Uterus (tissue), 4 donors: ENCODE measurements around the gene PPP2R3A. TPM values are rescaled to one million over a fixed set of nuclear protein-coding genes. Genes with fewer than 3 reads are reported as not detected.

ENCODE experiments used
- DNase-seq, 2 donors: peaks; one replicate each; pipeline ENCODE4 v3.0.0-alpha.2; 2019 to 2020
- H3K27ac ChIP-seq, 2 donors: fragments of 200-600 bp; sonication (generic); 1 replicate in 1 of 2; 2 replicates in 1 of 2; pipeline ENCODE4 v1.5.1; 2016 to 2018
- H3K27me3 ChIP-seq, 2 donors: fragments of 200-600 bp; sonication (generic); one replicate each; pipeline ENCODE4 v1.5.1; 2018 to 2019; ENCODE audit warnings: control low read depth in 1 of 2
- H3K36me3 ChIP-seq, 2 donors: fragments of 200-600 bp; sonication (generic); one replicate each; pipeline ENCODE4 v1.5.1; 2019; ENCODE audit warnings: control low read depth in 1 of 2
- H3K4me1 ChIP-seq, 2 donors: fragments of 200-600 bp; sonication (generic); one replicate each; pipeline ENCODE4 v1.5.1; 2018 to 2019; ENCODE audit warnings: control low read depth in 1 of 2
- H3K4me3 ChIP-seq, 2 donors: fragments of 200-600 bp; sonication (generic); 1 replicate in 1 of 2; 2 replicates in 1 of 2; pipeline ENCODE4 v1.5.1; 2018 to 2019; ENCODE audit warnings: mild to moderate bottlenecking in 1 of 2
- H3K9me3 ChIP-seq, 2 donors: fragments of 200-600 bp; sonication (generic); one replicate each; pipeline ENCODE4 v1.5.1; 2019; ENCODE audit warnings: control low read depth in 1 of 2
- POLR2A ChIP-seq, 2 donors: fragments of 450-650 bp; IDR thresholded peaks; one replicate each; pipeline ENCODE4 v1.6.1; 2016; ENCODE audit warnings: antibody characterized with exemption in 2 of 2, mild to moderate bottlenecking in 1 of 2, moderate library complexity in 1 of 2
- intact Hi-C: fragments of 100-400 bp; cut with DNase I; formaldehyde crosslinking; loops from one replicate; pipeline ENCODE4 v1.15.1; 2023; ENCODE audit warnings: low total_unique reads
- total RNA-seq, 4 donors: library from RNA; depleted of rRNA in 3 of 4; stranded (reverse); fragments of >200 nt in 3 of 4; gene quantifications; one replicate each; pipeline versions ENCODE4 v1.1.0 to v1.2.4, GENCODE V29; 2014 to 2023
- TF ChIP-seq, protein P1 (sequence below), 4 experiments: fragments of 200-600 bp in 2 of 4; fragments of 450-650 bp in 2 of 4; sonication (generic) in 2 of 4; IDR thresholded peaks; one replicate each; pipeline ENCODE4 v1.5.1; 2016 to 2019; ENCODE audit warnings: antibody characterized with exemption in 4 of 4, mild to moderate bottlenecking in 2 of 4, moderate library complexity in 1 of 4
- donor health status: DM: yes; HTN: yes; CAD: no.

Gene PPP2R3A, protein sequence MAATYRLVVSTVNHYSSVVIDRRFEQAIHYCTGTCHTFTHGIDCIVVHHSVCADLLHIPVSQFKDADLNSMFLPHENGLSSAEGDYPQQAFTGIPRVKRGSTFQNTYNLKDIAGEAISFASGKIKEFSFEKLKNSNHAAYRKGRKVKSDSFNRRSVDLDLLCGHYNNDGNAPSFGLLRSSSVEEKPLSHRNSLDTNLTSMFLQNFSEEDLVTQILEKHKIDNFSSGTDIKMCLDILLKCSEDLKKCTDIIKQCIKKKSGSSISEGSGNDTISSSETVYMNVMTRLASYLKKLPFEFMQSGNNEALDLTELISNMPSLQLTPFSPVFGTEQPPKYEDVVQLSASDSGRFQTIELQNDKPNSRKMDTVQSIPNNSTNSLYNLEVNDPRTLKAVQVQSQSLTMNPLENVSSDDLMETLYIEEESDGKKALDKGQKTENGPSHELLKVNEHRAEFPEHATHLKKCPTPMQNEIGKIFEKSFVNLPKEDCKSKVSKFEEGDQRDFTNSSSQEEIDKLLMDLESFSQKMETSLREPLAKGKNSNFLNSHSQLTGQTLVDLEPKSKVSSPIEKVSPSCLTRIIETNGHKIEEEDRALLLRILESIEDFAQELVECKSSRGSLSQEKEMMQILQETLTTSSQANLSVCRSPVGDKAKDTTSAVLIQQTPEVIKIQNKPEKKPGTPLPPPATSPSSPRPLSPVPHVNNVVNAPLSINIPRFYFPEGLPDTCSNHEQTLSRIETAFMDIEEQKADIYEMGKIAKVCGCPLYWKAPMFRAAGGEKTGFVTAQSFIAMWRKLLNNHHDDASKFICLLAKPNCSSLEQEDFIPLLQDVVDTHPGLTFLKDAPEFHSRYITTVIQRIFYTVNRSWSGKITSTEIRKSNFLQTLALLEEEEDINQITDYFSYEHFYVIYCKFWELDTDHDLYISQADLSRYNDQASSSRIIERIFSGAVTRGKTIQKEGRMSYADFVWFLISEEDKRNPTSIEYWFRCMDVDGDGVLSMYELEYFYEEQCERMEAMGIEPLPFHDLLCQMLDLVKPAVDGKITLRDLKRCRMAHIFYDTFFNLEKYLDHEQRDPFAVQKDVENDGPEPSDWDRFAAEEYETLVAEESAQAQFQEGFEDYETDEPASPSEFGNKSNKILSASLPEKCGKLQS (N-terminal part only)
- 10 to 100 TPM in 3 of 4 donors, 1 to 10 TPM in 1; 8.5 to 22.9 (median 18.1) TPM for total RNA-seq

GRCh38 chr3:135965506-135966270, at the start of gene PPP2R3A:
Gene PPP2R3A (plus strand): TSS chr3:135965728. CDS start chr3:136001499, 35,771 bp downstream.
- Histone ChIP-seq H3K4me1 (no peaks in the 10 kb centered on the region), H3K27me3 (no peaks in the 10 kb centered on the region), H3K36me3 (no peaks in the 10 kb centered on the region), H3K27ac (peak within 1 kb of the TSS; percentile 93 to 96), H3K9me3 (peaks cover 0 to under 1% of the 10 kb centered on the region in 2 donors), H3K4me3 (peak within 1 kb of the TSS; percentile 64 to 69)
- intact Hi-C loops, result no loop called here
- peak; percentile 85 to 92 for DNase-seq
- TF ChIP-seq, protein P1, sequence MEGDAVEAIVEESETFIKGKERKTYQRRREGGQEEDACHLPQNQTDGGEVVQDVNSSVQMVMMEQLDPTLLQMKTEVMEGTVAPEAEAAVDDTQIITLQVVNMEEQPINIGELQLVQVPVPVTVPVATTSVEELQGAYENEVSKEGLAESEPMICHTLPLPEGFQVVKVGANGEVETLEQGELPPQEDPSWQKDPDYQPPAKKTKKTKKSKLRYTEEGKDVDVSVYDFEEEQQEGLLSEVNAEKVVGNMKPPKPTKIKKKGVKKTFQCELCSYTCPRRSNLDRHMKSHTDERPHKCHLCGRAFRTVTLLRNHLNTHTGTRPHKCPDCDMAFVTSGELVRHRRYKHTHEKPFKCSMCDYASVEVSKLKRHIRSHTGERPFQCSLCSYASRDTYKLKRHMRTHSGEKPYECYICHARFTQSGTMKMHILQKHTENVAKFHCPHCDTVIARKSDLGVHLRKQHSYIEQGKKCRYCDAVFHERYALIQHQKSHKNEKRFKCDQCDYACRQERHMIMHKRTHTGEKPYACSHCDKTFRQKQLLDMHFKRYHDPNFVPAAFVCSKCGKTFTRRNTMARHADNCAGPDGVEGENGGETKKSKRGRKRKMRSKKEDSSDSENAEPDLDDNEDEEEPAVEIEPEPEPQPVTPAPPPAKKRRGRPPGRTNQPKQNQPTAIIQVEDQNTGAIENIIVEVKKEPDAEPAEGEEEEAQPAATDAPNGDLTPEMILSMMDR (IDR thresholded peaks at IDR 0.05), result peak in 1 of 4 experiments; percentile 2
- peak; percentile 31 to 78 for TF ChIP-seq POLR2A (IDR thresholded peaks at IDR 0.05)

DNA sequence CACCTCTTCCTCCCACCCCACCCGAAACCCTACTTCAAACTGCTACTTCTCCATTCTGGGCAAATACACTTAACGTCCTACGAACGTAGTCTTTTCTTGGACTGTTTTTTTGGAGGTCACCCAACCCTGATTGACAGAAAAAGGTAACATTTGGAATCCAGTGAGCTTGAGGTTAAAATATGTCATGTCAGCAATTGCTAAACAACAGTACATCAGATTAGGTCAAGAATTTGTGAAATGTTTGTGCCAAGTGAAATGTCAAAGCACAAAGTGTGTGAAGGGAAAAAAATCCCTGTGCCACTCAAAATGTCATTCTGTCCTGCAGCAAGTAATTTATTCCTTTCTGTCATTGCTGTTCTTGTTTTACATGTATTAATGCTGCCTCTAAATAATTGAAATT, 49.2 kb upstream of the PPP2R3A start:
- no peaks in the 10 kb centered on the region for H3K9me3 ChIP-seq
- H3K4me3 ChIP-seq, result no peak overlapping the region
- TF ChIP-seq POLR2A (IDR thresholded peaks at IDR 0.05), result no peak
- TF ChIP-seq, protein P1 (IDR thresholded peaks at IDR 0.05), result no peak
- intact Hi-C loops, result no loop called here
- no peak overlapping the region for H3K27ac ChIP-seq
- H3K36me3 ChIP-seq, result no peaks in the 10 kb centered on the region
- no peaks in the 10 kb centered on the region for H3K27me3 ChIP-seq
- H3K4me1 ChIP-seq, result no peaks in the 10 kb centered on the region
- no peak for DNase-seq

GRCh38 chr3:135917076-135917475, 48.5 kb upstream of the PPP2R3A start:
- Histone ChIP-seq H3K4me1 (no peaks in the 10 kb centered on the region), H3K4me3 (no peak overlapping the region), H3K27ac (no peak overlapping the region), H3K36me3 (no peaks in the 10 kb centered on the region), H3K27me3 (no peaks in the 10 kb centered on the region), H3K9me3 (no peaks in the 10 kb centered on the region)
- TF ChIP-seq, protein P1 (IDR thresholded peaks at IDR 0.05), result no peak
- no peak for TF ChIP-seq POLR2A (IDR thresholded peaks at IDR 0.05)
- intact Hi-C loops, result no loop called here
- no peak for DNase-seq

DNA sequence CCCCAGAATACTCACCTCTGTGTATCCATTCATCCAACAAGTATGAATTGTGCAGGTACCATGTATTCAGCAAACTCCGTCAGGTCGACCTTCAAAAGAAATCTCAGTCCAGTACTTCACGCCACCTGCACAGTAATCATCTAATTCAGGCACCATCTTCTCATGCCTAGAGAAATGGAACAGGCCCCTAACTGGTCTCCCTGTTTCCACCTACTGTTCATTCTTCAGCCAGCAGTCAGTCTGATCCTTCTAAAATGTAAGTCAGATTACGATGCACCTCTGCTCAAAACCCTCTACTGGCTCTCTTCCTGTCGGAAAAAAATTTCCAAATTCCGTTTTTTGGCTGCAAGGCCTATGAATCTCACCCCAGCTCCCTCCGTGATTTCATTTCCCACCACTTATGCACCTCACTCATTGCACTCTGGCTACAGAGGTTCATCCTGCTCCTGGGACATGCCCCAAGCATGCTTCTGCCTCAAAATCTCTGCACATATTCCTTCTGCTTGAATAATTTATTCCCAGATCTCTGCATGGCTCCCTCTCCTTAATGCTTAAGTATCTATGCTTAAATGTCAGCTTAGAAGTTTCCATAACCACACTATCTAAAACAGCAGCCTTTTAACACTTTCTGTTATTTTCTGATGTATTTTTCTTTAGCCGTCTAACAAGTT, 47.5 kb upstream of the PPP2R3A start:
- no peaks in the 10 kb centered on the region for H3K9me3 ChIP-seq
- no peak overlapping the region for H3K4me3 ChIP-seq
- no peak for DNase-seq
- TF ChIP-seq POLR2A (IDR thresholded peaks at IDR 0.05), result no peak
- TF ChIP-seq, protein P1 (IDR thresholded peaks at IDR 0.05), result no peak
- H3K36me3 ChIP-seq, result no peaks in the 10 kb centered on the region
- intact Hi-C loops, result no loop called here
- no peaks in the 10 kb centered on the region for H3K4me1 ChIP-seq
- no peaks in the 10 kb centered on the region for H3K27me3 ChIP-seq
- H3K27ac ChIP-seq, result no peak overlapping the region
